Uterus (tissue), 2 donors: ENCODE results near the gene FIGNL1.

Experiments used
- CTCF ChIP-seq, 4 experiments: fragments of 200-600 bp in 2 of 4; fragments of 450-650 bp in 2 of 4; sonication (generic) in 2 of 4; IDR thresholded peaks; one replicate each; pipeline ENCODE4 v1.5.1; 2016 to 2019; ENCODE audit warnings: antibody characterized with exemption in 4 of 4, mild to moderate bottlenecking in 2 of 4, moderate library complexity in 1 of 4
- POLR2A ChIP-seq, 2 donors: fragments of 450-650 bp; IDR thresholded peaks; one replicate each; pipeline ENCODE4 v1.6.1; 2016; ENCODE audit warnings: antibody characterized with exemption in 2 of 2, mild to moderate bottlenecking in 1 of 2, moderate library complexity in 1 of 2

GRCh38 chr7:50405221-50405620, 44.9 kb downstream of the FIGNL1 start:
- TF ChIP-seq CTCF (IDR thresholded peaks at IDR 0.05) (no peak), POLR2A (IDR thresholded peaks at IDR 0.05) (no peak)
